Gastrocnemius medialis (tissue), 4 donors: ENCODE measurements around the gene HLA-DQA1.

Experiments
- CTCF ChIP-seq, 5 experiments: fragments of 450-650 bp in 3 of 5; fragments of 200-600 bp in 2 of 5; sonication (generic) in 2 of 5; IDR thresholded peaks in 4 of 5; conservative IDR thresholded peaks in 1 of 5; 1 replicate in 4 of 5; 2 replicates in 1 of 5; pipeline ENCODE4 v1.5.1; 2016 to 2019; ENCODE audit warnings: antibody characterized with exemption in 5 of 5, mild to moderate bottlenecking in 3 of 5, moderate library complexity in 3 of 5
- POLR2A ChIP-seq, 2 donors: fragments of 450-650 bp; IDR thresholded peaks; one replicate each; pipeline ENCODE4 v1.6.1; 2017; ENCODE audit warnings: antibody characterized with exemption in 2 of 2, mild to moderate bottlenecking in 2 of 2, moderate library complexity in 2 of 2

GRCh38 chr6:32665661-32666060 lies 28.5 kb downstream of the HLA-DQA1 start:
- TF ChIP-seq CTCF (IDR thresholded peaks at IDR 0.05 in 4 of 5, conservative IDR thresholded peaks at IDR 0.05 in 1 of 5) (no peak), POLR2A (IDR thresholded peaks at IDR 0.05) (no peak)
